Measurements from ENCODE around the gene LLPH.
A peak's percentile ranks its signal among the peaks of the same experiment; 100 is the strongest.

LLPH gene

DNA sequence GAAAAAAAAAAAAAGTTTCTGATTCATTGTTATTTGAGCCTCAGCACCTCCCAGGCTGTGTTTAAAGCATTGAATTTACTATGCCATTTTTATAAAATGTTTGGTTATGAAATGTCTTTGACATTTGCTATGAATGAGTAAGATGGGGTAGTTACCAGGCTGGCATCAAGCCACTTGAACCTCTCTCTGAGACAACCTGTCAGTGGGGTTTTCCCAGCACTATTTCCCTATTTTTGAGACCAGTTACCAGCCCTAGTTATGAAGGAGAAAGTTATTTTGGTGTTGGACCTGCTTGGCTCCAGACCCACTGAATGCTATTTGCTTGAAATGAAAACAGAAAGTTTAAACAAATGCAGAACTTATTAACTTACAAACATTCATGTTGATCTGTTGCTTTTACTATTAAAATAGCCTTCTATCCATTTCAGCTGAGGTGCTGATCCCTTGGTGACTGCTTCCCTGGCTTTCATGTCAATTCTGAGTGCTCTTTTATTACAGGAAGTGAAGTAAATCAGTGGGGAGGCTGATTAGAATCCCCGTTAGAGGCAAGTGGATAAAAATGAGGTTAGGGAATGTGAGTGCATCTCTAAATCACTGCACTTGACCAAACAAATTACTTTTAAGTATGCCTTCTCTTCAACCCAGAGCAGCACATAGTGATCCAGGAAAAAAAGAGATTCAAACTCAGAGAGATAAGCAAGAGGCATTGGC lies 37.8 kb downstream of the LLPH start:
- peak; percentile 12 for DNase-seq (ENCODE audit: low read depth)
- no peak for TF ChIP-seq CTCF (conservative IDR thresholded peaks at IDR 0.05; ENCODE audit: low read length)
- H3K4me3 ChIP-seq (ENCODE audit: low read length) = no peak overlapping the region

- no peak for TF ChIP-seq CTCF (conservative IDR thresholded peaks at IDR 0.05; ENCODE audit: low read length)
- no peak for DNase-seq (ENCODE audit: low read depth)
- H3K4me3 ChIP-seq (ENCODE audit: low read length) = no peak overlapping the region
Measured at GRCh38 chr12:66090157-66090556, 40.4 kb downstream of the LLPH start.

GRCh38 chr12:66087365-66087943 lies 43.1 kb downstream of the LLPH start:
- DNase-seq (ENCODE audit: low read depth) = peak; percentile 73
- TF ChIP-seq CTCF (conservative IDR thresholded peaks at IDR 0.05; ENCODE audit: low read length) = peak; percentile 94
- H3K4me3 ChIP-seq (ENCODE audit: low read length) = no peak overlapping the region

GRCh38 chr12:66085998-66086397 lies 44.6 kb downstream of the LLPH start:
- H3K4me3 ChIP-seq (ENCODE audit: low read length) = no peak overlapping the region

DNA sequence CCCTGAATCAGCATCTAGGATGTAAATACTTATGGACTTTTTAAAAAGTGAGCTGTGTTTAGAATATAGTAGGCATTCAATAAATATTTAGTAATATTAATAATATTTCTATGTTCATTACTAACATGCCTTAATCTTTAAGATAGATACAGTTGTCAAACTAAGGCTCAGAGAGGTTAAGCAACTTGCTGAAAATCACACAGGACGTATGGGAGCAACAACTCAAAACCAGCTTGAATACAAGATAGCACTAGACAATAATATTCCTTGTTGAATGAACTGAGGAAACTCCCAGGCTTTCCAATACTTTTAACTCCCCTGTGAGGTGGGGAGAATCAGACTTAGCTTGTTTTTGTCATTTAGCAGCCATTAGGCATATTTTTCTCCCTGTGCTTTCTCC lies 45.3 kb downstream of the LLPH start:
- DNase-seq (ENCODE audit: low read depth) = no peak
- H3K4me3 ChIP-seq (ENCODE audit: low read length) = no peak overlapping the region
- TF ChIP-seq CTCF (conservative IDR thresholded peaks at IDR 0.05; ENCODE audit: low read length) = no peak

More at GRCh38 chr12:66085998-66086397, 44.6 kb downstream of the LLPH start:
- no peak for DNase-seq (ENCODE audit: low read depth)
- no peak for TF ChIP-seq CTCF (conservative IDR thresholded peaks at IDR 0.05; ENCODE audit: low read length)

GRCh38 chr12:66083766-66084165 lies 46.8 kb downstream of the LLPH start:
- no peak overlapping the region for H3K4me3 ChIP-seq (ENCODE audit: low read length)

More at GRCh38 chr12:66083766-66084165, 46.8 kb downstream of the LLPH start:
- DNase-seq (ENCODE audit: low read depth) = no peak
- no peak; the same call in 1 of the 2 replicates for TF ChIP-seq CTCF (conservative IDR thresholded peaks at IDR 0.05; ENCODE audit: low read length)

All from AG10803 (cell line).